ENCODE data around the gene CEP135. TPM values are rescaled to one million over a fixed set of nuclear protein-coding genes. Genes with fewer than 3 reads are reported as not detected.

The CEP135 gene
- total RNA-seq, 2 donors from 2014 or later: 5.3 to 12.2 TPM

- H3K27me3 ChIP-seq (replicated peaks; ENCODE audit: insufficient read depth): no peaks in the 10 kb centered on the region
- no peaks in the 10 kb centered on the region for H3K4me1 ChIP-seq (ENCODE audit: control insufficient read depth in 1 of 2, low read depth in 2 of 2)
- no peaks in the 10 kb centered on the region for H3K9me3 ChIP-seq
- no peak for ATAC-seq (ENCODE audit: insufficient number of reproducible peaks, low FRiP score, low read depth)
- DNase-seq (ENCODE audit: low spot score): no peak
- TF ChIP-seq CTCF (IDR thresholded peaks at IDR 0.05): no peak
- H3K4me3 ChIP-seq: no peak overlapping the region
- no peaks in the 10 kb centered on the region for H3K36me3 ChIP-seq
- H3K27ac ChIP-seq: no peak overlapping the region
Observed at GRCh38 chr4:55921093-55921492, 27.7 kb upstream of the CEP135 start.

- no peak for ATAC-seq (ENCODE audit: insufficient number of reproducible peaks, low FRiP score, low read depth)
- TF ChIP-seq CTCF (IDR thresholded peaks at IDR 0.05): no peak
- no peak overlapping the region for H3K27ac ChIP-seq
- DNase-seq (ENCODE audit: low spot score): no peak
- no peaks in the 10 kb centered on the region for H3K36me3 ChIP-seq
- no peak overlapping the region for H3K4me3 ChIP-seq
- no peaks in the 10 kb centered on the region for H3K4me1 ChIP-seq (ENCODE audit: control insufficient read depth in 1 of 2, low read depth in 2 of 2)
- H3K9me3 ChIP-seq: no peaks in the 10 kb centered on the region
- H3K27me3 ChIP-seq (replicated peaks; ENCODE audit: insufficient read depth): no peaks in the 10 kb centered on the region
Observed at GRCh38 chr4:55925241-55925640, 23.5 kb upstream of the CEP135 start.

- Histone ChIP-seq H3K4me1 (ENCODE audit: control insufficient read depth in 1 of 2, low read depth in 2 of 2) (no peaks in the 10 kb centered on the region), H3K27me3 (replicated peaks; ENCODE audit: insufficient read depth) (no peaks in the 10 kb centered on the region), H3K27ac (no peak overlapping the region), H3K4me3 (no peak overlapping the region), H3K9me3 (no peaks in the 10 kb centered on the region), H3K36me3 (no peaks in the 10 kb centered on the region)
- DNase-seq (ENCODE audit: low spot score): no peak
- ATAC-seq (ENCODE audit: insufficient number of reproducible peaks, low FRiP score, low read depth): no peak
- TF ChIP-seq CTCF (IDR thresholded peaks at IDR 0.05): no peak
Observed at GRCh38 chr4:55926610-55927009, 22.1 kb upstream of the CEP135 start.

- H3K4me3 ChIP-seq: no peak overlapping the region
- H3K9me3 ChIP-seq: no peaks in the 10 kb centered on the region
- no peaks in the 10 kb centered on the region for H3K36me3 ChIP-seq
- no peak overlapping the region for H3K27ac ChIP-seq
- no peaks in the 10 kb centered on the region for H3K4me1 ChIP-seq (ENCODE audit: control insufficient read depth in 1 of 2, low read depth in 2 of 2)
- DNase-seq (ENCODE audit: low spot score): no peak
- ATAC-seq (ENCODE audit: insufficient number of reproducible peaks, low FRiP score, low read depth): no peak
- no peak for TF ChIP-seq CTCF (IDR thresholded peaks at IDR 0.05)
- H3K27me3 ChIP-seq (replicated peaks; ENCODE audit: insufficient read depth): no peaks in the 10 kb centered on the region
Observed at GRCh38 chr4:55927803-55928437, 20.8 kb upstream of the CEP135 start.

GRCh38 chr4:55928846-55929245, 19.9 kb upstream of the CEP135 start:
- Histone ChIP-seq H3K27ac (no peak overlapping the region), H3K27me3 (replicated peaks; ENCODE audit: insufficient read depth) (no peaks in the 10 kb centered on the region), H3K4me3 (no peak overlapping the region), H3K9me3 (no peaks in the 10 kb centered on the region), H3K4me1 (ENCODE audit: control insufficient read depth in 1 of 2, low read depth in 2 of 2) (no peaks in the 10 kb centered on the region), H3K36me3 (no peaks in the 10 kb centered on the region)
- ATAC-seq (ENCODE audit: insufficient number of reproducible peaks, low FRiP score, low read depth): no peak
- TF ChIP-seq CTCF (IDR thresholded peaks at IDR 0.05): no peak
- no peak for DNase-seq (ENCODE audit: low spot score)
